ENCODE measurements around the gene BBS9. TPM values are rescaled to one million over a fixed set of nuclear protein-coding genes. Genes with fewer than 3 reads are reported as not detected.

The BBS9 gene
- polyA plus RNA-seq, 1 donor from 2014 or later, result 9.8 TPM

GRCh38 chr7:33298848-33299247, 169.5 kb downstream of the BBS9 start:
- H3K4me3 ChIP-seq (ENCODE audit: low read length), result no peak overlapping the region
- H4K20me1 ChIP-seq (ENCODE audit: insufficient read depth), result no peaks in the 10 kb centered on the region
- no peaks in the 10 kb centered on the region for H3K27me3 ChIP-seq (ENCODE audit: insufficient read depth, low read depth, low read length)
- H3K9me3 ChIP-seq (ENCODE audit: low read length), result no peaks in the 10 kb centered on the region
- no peak overlapping the region for H3K27ac ChIP-seq (ENCODE audit: low read length)
- no peaks in the 10 kb centered on the region for H3K36me3 ChIP-seq (ENCODE audit: insufficient read depth, low read length)
- H3F3A ChIP-seq (ENCODE audit: insufficient read depth, low read length, poor library complexity, severe bottlenecking), result no peaks in the 10 kb centered on the region
- no peak overlapping the region for H2AFZ ChIP-seq (ENCODE audit: low read depth, low read length)
- TF ChIP-seq MXI1 (conservative IDR thresholded peaks at IDR 0.05; ENCODE audit: poor library complexity, severe bottlenecking) (no peak), CTCF (IDR thresholded peaks at IDR 0.05; ENCODE audit: poor library complexity, severe bottlenecking) (no peak), SMC3 (conservative IDR thresholded peaks at IDR 0.05; ENCODE audit: poor library complexity) (no peak), TAF1 (IDR thresholded peaks at IDR 0.05; ENCODE audit: low read depth) (no peak), EP300 (conservative IDR thresholded peaks at IDR 0.05; ENCODE audit: poor library complexity, severe bottlenecking) (no peak), RAD21 (conservative IDR thresholded peaks at IDR 0.05) (no peak), EZH2 (IDR thresholded peaks at IDR 0.05; ENCODE audit: borderline replicate concordance, insufficient read depth, low read length, poor library complexity, severe bottlenecking) (no peak)
- no peaks in the 10 kb centered on the region for H3K9me2 ChIP-seq (ENCODE audit: insufficient read depth, low read length)
- H3K4me2 ChIP-seq (ENCODE audit: low read length), result no peak overlapping the region
- no peaks in the 10 kb centered on the region for H3K79me2 ChIP-seq (replicated peaks; ENCODE audit: insufficient read depth, low read length)
- no peak overlapping the region for H3K9ac ChIP-seq (ENCODE audit: low read length)

- H3F3A ChIP-seq (ENCODE audit: insufficient read depth, low read length, poor library complexity, severe bottlenecking), result no peaks in the 10 kb centered on the region
Observed at GRCh38 chr7:33299425-33299824, 170.1 kb downstream of the BBS9 start.

More at GRCh38 chr7:33299425-33299824, 170.1 kb downstream of the BBS9 start:
- Histone ChIP-seq H3K9ac (ENCODE audit: low read length) (no peak overlapping the region), H3K27me3 (ENCODE audit: insufficient read depth, low read depth, low read length) (no peaks in the 10 kb centered on the region), H3K4me2 (ENCODE audit: low read length) (no peak overlapping the region), H4K20me1 (ENCODE audit: insufficient read depth) (no peaks in the 10 kb centered on the region), H3K9me2 (ENCODE audit: insufficient read depth, low read length) (no peaks in the 10 kb centered on the region), H2AFZ (ENCODE audit: low read depth, low read length) (no peak overlapping the region), H3K27ac (ENCODE audit: low read length) (no peak overlapping the region), H3K9me3 (ENCODE audit: low read length) (no peaks in the 10 kb centered on the region), H3K36me3 (ENCODE audit: insufficient read depth, low read length) (no peaks in the 10 kb centered on the region), H3K4me3 (ENCODE audit: low read length) (no peak overlapping the region), H3K79me2 (replicated peaks; ENCODE audit: insufficient read depth, low read length) (no peaks in the 10 kb centered on the region)
- no peak for TF ChIP-seq RAD21 (conservative IDR thresholded peaks at IDR 0.05)
- TF ChIP-seq CTCF (IDR thresholded peaks at IDR 0.05; ENCODE audit: poor library complexity, severe bottlenecking), result no peak
- TF ChIP-seq EP300 (conservative IDR thresholded peaks at IDR 0.05; ENCODE audit: poor library complexity, severe bottlenecking), result no peak
- no peak for TF ChIP-seq REST (IDR thresholded peaks at IDR 0.05; ENCODE audit: borderline replicate concordance)
- no peak for TF ChIP-seq TAF1 (IDR thresholded peaks at IDR 0.05; ENCODE audit: low read depth)
- no peak for TF ChIP-seq SMC3 (conservative IDR thresholded peaks at IDR 0.05; ENCODE audit: poor library complexity)
- no peak for TF ChIP-seq POLR2AphosphoS5 (IDR thresholded peaks at IDR 0.05)
- TF ChIP-seq MXI1 (conservative IDR thresholded peaks at IDR 0.05; ENCODE audit: poor library complexity, severe bottlenecking), result no peak
- TF ChIP-seq EZH2 (IDR thresholded peaks at IDR 0.05; ENCODE audit: borderline replicate concordance, insufficient read depth, low read length, poor library complexity, severe bottlenecking), result no peak

Data from neural cell (in vitro differentiated cells).